GM21515 (cell line): Measurements from ENCODE around the gene PIGA.

ENCODE experiments used
- ATAC-seq: cut with Tn5 transposase; IDR thresholded peaks from one replicate; pipeline ENCODE4 v1.9.1; 2021; ENCODE audit not compliant: unreplicated experiment

PIGA gene

GRCh38 chrX:15335135-15336022 is at the start of gene PIGA:
TSS of gene PIGA (minus strand) at chrX:15335523. CDS start at chrX:15331930, 3,593 bp downstream.
- peak; percentile 99 for ATAC-seq

GRCh38 chrX:15384304-15384703 is 49.0 kb upstream of the PIGA start, which contains the start of gene VEGFD:
TSS of gene VEGFD (minus strand) at chrX:15384413. CDS start at chrX:15383946, 467 bp downstream.
- no peak for ATAC-seq

GRCh38 chrX:15382813-15383212 is 47.5 kb upstream of the PIGA start:
- ATAC-seq: no peak

- no peak for ATAC-seq
Observed at GRCh38 chrX:15376956-15377355, 41.6 kb upstream of the PIGA start.

- ATAC-seq: no peak
Observed at GRCh38 chrX:15373976-15374375, 38.7 kb upstream of the PIGA start.

GRCh38 chrX:15366506-15367352 is 31.4 kb upstream of the PIGA start:
- no peak for ATAC-seq

GRCh38 chrX:15359701-15360100 is 24.4 kb upstream of the PIGA start:
- ATAC-seq: no peak

- no peak for ATAC-seq
Observed at GRCh38 chrX:15358533-15358932, 23.2 kb upstream of the PIGA start.

GRCh38 chrX:15356444-15356843 is 21.1 kb upstream of the PIGA start:
- ATAC-seq: no peak

GRCh38 chrX:15350329-15350996 is 15.1 kb upstream of the PIGA start:
- no peak for ATAC-seq

- no peak for ATAC-seq
Observed at GRCh38 chrX:15349046-15349445, 13.7 kb upstream of the PIGA start.

- ATAC-seq: no peak
Observed at GRCh38 chrX:15345976-15346375, 10.7 kb upstream of the PIGA start.

GRCh38 chrX:15344106-15344505 is 8.8 kb upstream of the PIGA start:
- no peak for ATAC-seq

- ATAC-seq: no peak
Observed at GRCh38 chrX:15343075-15343476, 7.8 kb upstream of the PIGA start.

GRCh38 chrX:15340867-15341266 is 5.5 kb upstream of the PIGA start:
- ATAC-seq: no peak

- ATAC-seq: no peak
Observed at GRCh38 chrX:15336023-15336413, 695 bp upstream of the PIGA start.

- no peak for ATAC-seq
Observed at GRCh38 chrX:15334561-15334960, 762 bp downstream of the PIGA start.

GRCh38 chrX:15328821-15329220 is 6.5 kb downstream of the PIGA start:
- no peak for ATAC-seq

GRCh38 chrX:15328131-15328530 is 7.2 kb downstream of the PIGA start:
- no peak for ATAC-seq

GRCh38 chrX:15322472-15322871 is 12.9 kb downstream of the PIGA start:
- no peak for ATAC-seq

GRCh38 chrX:15322072-15322471 is 13.3 kb downstream of the PIGA start:
- ATAC-seq: no peak
